Epithelial cell of alveolus of lung (primary cell): ENCODE results near the gene VSIG2. TPM values are rescaled to one million over a fixed set of nuclear protein-coding genes. Genes with fewer than 3 reads are reported as not detected.

Experiments used
- total RNA-seq: library from RNA; depleted of rRNA; stranded (reverse); fragments of >200 nt; gene quantifications from 2 replicates; pipeline ENCODE4 v1.2.1, GENCODE V29; 2015

The VSIG2 gene
- 1.3 TPM in 1 of 2 replicates, not detected in the other for total RNA-seq

GRCh38 chr11:124751741-124752470, at the start of gene VSIG2:
Gene VSIG2, minus strand, starts transcription at chr11:124752255. Its CDS starts 118 bp downstream, at chr11:124752137.

GRCh38 chr11:124800226-124800929, 48.3 kb upstream of the VSIG2 start, which contains the start of gene MSANTD2:
Gene MSANTD2, minus strand, starts transcription at chr11:124800406. Its CDS starts 26 bp downstream, at chr11:124800380.

GRCh38 chr11:124762105-124762623, 10.1 kb upstream of the VSIG2 start, which contains the start of gene ESAM:
Gene ESAM, minus strand, starts transcription at chr11:124762290. Its CDS starts 136 bp downstream, at chr11:124762154.

GRCh38 chr11:124739479-124740276, 12.4 kb downstream of the VSIG2 start, which contains the start of gene NRGN:
Gene NRGN, plus strand, starts transcription at chr11:124739942. Its CDS starts 143 bp downstream, at chr11:124740085.

Other genes starting within 250 kb of the VSIG2 start
- not detected in 2 replicates for gene OR8B12, start 208.6 kb downstream of the VSIG2 start, total RNA-seq
- not detected in 2 replicates for gene OR8A1, start 182.3 kb downstream of the VSIG2 start, total RNA-seq
- gene PANX3, start 140.8 kb downstream of the VSIG2 start, total RNA-seq = not detected in 2 replicates
- gene TBRG1, start 129.4 kb downstream of the VSIG2 start, total RNA-seq = 25.9 and 36.2 TPM in 2 replicates
- 15.6 and 28.3 TPM in 2 replicates for gene SIAE, start 78.5 kb downstream of the VSIG2 start, total RNA-seq
- gene SPA17, start 78.4 kb downstream of the VSIG2 start, total RNA-seq = 15.3 and 16.3 TPM in 2 replicates
- gene NRGN, start 12.3 kb downstream of the VSIG2 start, total RNA-seq = 1.0 and 9.6 TPM in 2 replicates
- 2.2 and 5.6 TPM in 2 replicates for gene ESAM, start 10.0 kb upstream of the VSIG2 start, total RNA-seq
- gene MSANTD2, start 48.2 kb upstream of the VSIG2 start, total RNA-seq = 6.1 and 8.8 TPM in 2 replicates
- gene ROBO3, start 113.2 kb upstream of the VSIG2 start, total RNA-seq = 10.9 and 23.5 TPM in 2 replicates
- 0.80 and 5.8 TPM in 2 replicates for gene ROBO4, start 145.6 kb upstream of the VSIG2 start, total RNA-seq
- not detected in 2 replicates for gene HEPN1, start 167.0 kb upstream of the VSIG2 start, total RNA-seq
- gene HEPACAM, start 183.8 kb upstream of the VSIG2 start, total RNA-seq = not detected in 2 replicates
- gene CCDC15, start 201.9 kb upstream of the VSIG2 start, total RNA-seq = 1.3 and 2.3 TPM in 2 replicates